ENCODE measurements around the gene MRI1. TPM values are rescaled to one million over a fixed set of nuclear protein-coding genes. Genes with fewer than 3 reads are reported as not detected.

MRI1 gene
- total and polyA plus RNA-seq, 2 donors (not counting 3 experiments of a cell fraction or from before 2014, with no cell fraction given), result 56.2 to 63.2 TPM

GRCh38 chr19:13807421-13808021 is 43.2 kb downstream of the MRI1 start:
- intact Hi-C loops (cut with micrococcal nuclease) (no loop called here), dilution Hi-C loops (cut with MboI; ENCODE audit: extremely low pct_ligation_motif_present, low sequenced_read_pairs) (no loop called here)
- no peak overlapping the region for H3K4me3 ChIP-seq (replicated peaks in 1 of 3; ENCODE audit: insufficient read depth in 1 of 3, low read depth in 1 of 3, low read length in 3 of 3)
- H3K9me1 ChIP-seq (replicated peaks; ENCODE audit: control insufficient read depth, extremely low read depth, insufficient read depth, low read length), result no peaks in the 10 kb centered on the region
- no peak for DNase-seq (ENCODE audit: low read depth, low spot score)
- no peaks in the 10 kb centered on the region for H3K27me3 ChIP-seq (ENCODE audit: control insufficient read depth in 2 of 2, insufficient read depth in 2 of 2, low read length in 2 of 2)
- no peak overlapping the region for H2AFZ ChIP-seq (ENCODE audit: low read depth, low read length)
- H3K79me2 ChIP-seq (ENCODE audit: control insufficient read depth, insufficient read depth, low read length), result no peaks in the 10 kb centered on the region
- no peaks in the 10 kb centered on the region for H3K9me3 ChIP-seq (replicated peaks; ENCODE audit: control insufficient read depth, insufficient read depth, low read length)
- TF ChIP-seq GATA2 (IDR thresholded peaks at IDR 0.05; ENCODE audit: insufficient read depth, insufficient read length, low read depth, low read length) (no peak), MYC (IDR thresholded peaks at IDR 0.05; ENCODE audit: low read depth, low read length) (no peak), CTCF (IDR thresholded peaks at IDR 0.05; ENCODE audit: extremely low read depth in 1 of 2, insufficient read depth in 1 of 2, low read depth in 1 of 2, low read length in 2 of 2) (no peak), EZH2 (IDR thresholded peaks at IDR 0.05; ENCODE audit: borderline replicate concordance, low read depth, low read length, severe bottlenecking) (no peak), JUN (IDR thresholded peaks at IDR 0.05; ENCODE audit: borderline replicate concordance, insufficient read depth, insufficient read length, low read depth) (no peak), POLR2A (IDR thresholded peaks at IDR 0.05; ENCODE audit: low read depth, low read length) (no peak)
- BruUV-seq (replicated peaks), result no TSS peak
- H3K36me3 ChIP-seq (ENCODE audit: control insufficient read depth in 2 of 2, extremely low read depth in 1 of 2, insufficient read depth in 2 of 2, low read length in 2 of 2), result peaks cover 5 to 42% of the 10 kb centered on the region in 2 experiments
- H4K20me1 ChIP-seq (replicated peaks; ENCODE audit: control insufficient read depth, extremely low read depth, insufficient read depth, low read length), result no peaks in the 10 kb centered on the region
- no peak overlapping the region for H3K4me2 ChIP-seq (ENCODE audit: insufficient read depth, low read length)
- no peaks in the 10 kb centered on the region for H3K4me1 ChIP-seq (ENCODE audit: control insufficient read depth, extremely low read depth, insufficient read depth, low read length)
- ChIA-PET CTCF (no interaction called here), POLR2A (interaction anchor here (0.6 kb wide), 2 partner anchors 15 to 33 kb away, joined by 3 to 4 read pairs; no protein-coding TSS in a partner anchor)
- no peak overlapping the region for H3K9ac ChIP-seq (replicated peaks; ENCODE audit: extremely low read depth, insufficient read depth, low read length)
- H3K27ac ChIP-seq (ENCODE audit: insufficient read depth, low read depth, low read length), result no peak overlapping the region
- no peak for FAIRE-seq

Data from endothelial cell of umbilical vein (primary cell).